Psoas muscle (tissue), 8 donors: ENCODE results near the gene WDR18. TPM values are rescaled to one million over a fixed set of nuclear protein-coding genes. Genes with fewer than 3 reads are reported as not detected.

Experiments
- ATAC-seq, 4 donors: fragments of 200-7000 bp; cut with Tn5 transposase; one replicate each; pipeline ENCODE4 v1.9.1; 2020; ENCODE audit warnings: moderate library complexity in 3 of 4, mild to moderate bottlenecking in 2 of 4
- DNase-seq, 2 donors: peaks; one replicate each; pipeline ENCODE4 v3.0.0-alpha.2; 2020
- H3K27ac ChIP-seq: fragments of 200-600 bp; one replicate; pipeline ENCODE4 v1.8.0; 2022
- H3K27me3 ChIP-seq, 3 donors: fragments of 200-600 bp in 1 of 3; one replicate each; pipeline versions ENCODE4 v1.6.1 to v1.8.0; 2013 to 2022; ENCODE audit warnings: low read length in 2 of 3, mild to moderate bottlenecking in 2 of 3, moderate library complexity in 1 of 3; ENCODE audit not compliant: insufficient read depth in 3 of 3
- H3K36me3 ChIP-seq, 2 donors: fragments of 200-600 bp in 1 of 2; one replicate each; pipeline versions ENCODE4 v1.6.1 to v1.8.0; 2013 to 2022; ENCODE audit warnings: low read depth in 1 of 2, mild to moderate bottlenecking in 1 of 2, moderate library complexity in 1 of 2; ENCODE audit not compliant: insufficient read depth in 1 of 2
- H3K4me1 ChIP-seq: fragments of 200-600 bp; one replicate; pipeline ENCODE4 v1.8.0; 2022
- H3K4me3 ChIP-seq: fragments of 200-600 bp; one replicate; pipeline ENCODE4 v1.8.0; 2022; ENCODE audit warnings: mild to moderate bottlenecking
- H3K9me3 ChIP-seq: fragments of 200-600 bp; one replicate; pipeline ENCODE4 v1.8.0; 2022
- WGBS, 3 donors: extraction: QIAGEN DNeasy Blood & Tissue Kit; methylation state at CpG; one replicate each; pipeline versions ENCODE4 v1.1.6 to v1.1.7; 2013; 5-methylcytosine and 5-hydroxymethylcytosine counted together
- intact Hi-C, 2 donors: fragments of 100-400 bp; cut with DNase I; formaldehyde crosslinking; loops; one replicate each; pipeline versions ENCODE4 v1.11.0 to v1.14.2; 2022
- polyA plus RNA-seq, 3 donors: library from polyadenylated mRNA; stranded (reverse); fragments of 200-250 nt; gene quantifications; one replicate each; pipeline ENCODE4 v1.2.3, GENCODE V29; 2013
- total RNA-seq, 4 donors: library from RNA; stranded (reverse); fragmentation: NEBNext Ultra II Directional in 2 of 4; extraction: Animal tissue kit (Norgen Biotek cat#: 25700) in 2 of 4; gene quantifications; one replicate each; pipeline versions ENCODE4 v1.2.1 to v1.2.4, GENCODE V29; 2021 to 2023
- TF ChIP-seq, protein P1 (sequence below): fragments of 200-600 bp; IDR thresholded peaks from one replicate; pipeline ENCODE4 v1.8.0; 2022; ENCODE audit warnings: antibody characterized with exemption
- donor health status: healthy with polysubstance abuse.
- donor health status: DM: no; HTN: no; CAD: no; lungs with moderate emphysema.
- donor health status: Bipolar disorder and iron deficiency.
- donor health status: healthy.
- donor health status: DM: yes; HTN: yes; CAD: no.
- donor health status: DM: no; HTN: no; CAD: no.
- donor health status: DM: no; HTN: no; CAD: no.
- donor health status: DM: yes; HTN: yes; CAD: no.

Gene WDR18
- total and polyA plus RNA-seq, 7 donors = 17.4 to 77.9 (median 28.0) TPM

DNA sequence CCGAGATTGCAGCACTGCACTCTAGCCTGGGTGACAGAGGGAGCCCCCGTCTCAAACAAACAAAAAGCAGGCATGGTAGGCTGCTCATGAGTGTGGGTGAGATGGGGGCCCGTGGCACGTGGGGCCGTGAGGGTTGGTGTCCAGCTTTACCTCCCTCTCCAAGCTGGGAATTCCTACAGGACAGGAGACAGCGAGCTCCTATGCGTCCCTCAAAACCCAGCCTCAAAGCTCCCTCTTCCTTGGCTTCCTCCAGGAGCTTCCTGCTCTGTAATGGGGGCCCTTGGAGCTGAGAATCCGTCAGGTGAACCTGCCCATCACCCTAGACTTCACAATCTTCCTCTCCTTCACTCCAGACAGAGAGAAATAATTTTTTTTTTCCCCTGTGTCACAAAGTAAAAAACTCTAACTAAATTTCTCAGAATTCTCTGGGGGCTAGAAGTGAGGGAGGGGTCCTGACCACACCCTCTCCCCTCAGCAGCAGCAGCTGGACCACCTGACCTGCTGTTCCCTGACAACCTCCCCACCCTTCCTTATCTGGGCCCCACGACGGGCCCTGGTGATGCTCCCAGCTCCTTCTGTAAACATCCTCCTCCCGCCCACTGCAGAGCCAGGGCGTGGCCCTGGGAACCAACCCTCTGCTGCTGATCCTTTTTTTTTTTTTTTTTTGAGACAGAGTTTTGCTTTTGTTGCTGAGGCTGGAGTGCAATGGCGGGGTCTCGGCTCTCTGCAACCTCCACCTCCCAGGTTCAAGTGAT is 22.1 kb upstream of the WDR18 start:
- DNase-seq = no peak
- intact Hi-C loops = no loop called here
- no peak overlapping the region for H3K27ac ChIP-seq
- no peaks in the 10 kb centered on the region for H3K9me3 ChIP-seq
- TF ChIP-seq, protein P1, sequence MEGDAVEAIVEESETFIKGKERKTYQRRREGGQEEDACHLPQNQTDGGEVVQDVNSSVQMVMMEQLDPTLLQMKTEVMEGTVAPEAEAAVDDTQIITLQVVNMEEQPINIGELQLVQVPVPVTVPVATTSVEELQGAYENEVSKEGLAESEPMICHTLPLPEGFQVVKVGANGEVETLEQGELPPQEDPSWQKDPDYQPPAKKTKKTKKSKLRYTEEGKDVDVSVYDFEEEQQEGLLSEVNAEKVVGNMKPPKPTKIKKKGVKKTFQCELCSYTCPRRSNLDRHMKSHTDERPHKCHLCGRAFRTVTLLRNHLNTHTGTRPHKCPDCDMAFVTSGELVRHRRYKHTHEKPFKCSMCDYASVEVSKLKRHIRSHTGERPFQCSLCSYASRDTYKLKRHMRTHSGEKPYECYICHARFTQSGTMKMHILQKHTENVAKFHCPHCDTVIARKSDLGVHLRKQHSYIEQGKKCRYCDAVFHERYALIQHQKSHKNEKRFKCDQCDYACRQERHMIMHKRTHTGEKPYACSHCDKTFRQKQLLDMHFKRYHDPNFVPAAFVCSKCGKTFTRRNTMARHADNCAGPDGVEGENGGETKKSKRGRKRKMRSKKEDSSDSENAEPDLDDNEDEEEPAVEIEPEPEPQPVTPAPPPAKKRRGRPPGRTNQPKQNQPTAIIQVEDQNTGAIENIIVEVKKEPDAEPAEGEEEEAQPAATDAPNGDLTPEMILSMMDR = no peak
- no peak overlapping the region for H3K4me3 ChIP-seq
- peaks cover 0 to 15% of the 10 kb centered on the region in 2 donors for H3K36me3 ChIP-seq
- no peaks in the 10 kb centered on the region for H3K4me1 ChIP-seq
- no peak for ATAC-seq
- 77 to 86% (median 85%) methylated on average over 14 of the region's 14 CpGs for WGBS, 3 donors
- no peaks in the 10 kb centered on the region for H3K27me3 ChIP-seq

DNA sequence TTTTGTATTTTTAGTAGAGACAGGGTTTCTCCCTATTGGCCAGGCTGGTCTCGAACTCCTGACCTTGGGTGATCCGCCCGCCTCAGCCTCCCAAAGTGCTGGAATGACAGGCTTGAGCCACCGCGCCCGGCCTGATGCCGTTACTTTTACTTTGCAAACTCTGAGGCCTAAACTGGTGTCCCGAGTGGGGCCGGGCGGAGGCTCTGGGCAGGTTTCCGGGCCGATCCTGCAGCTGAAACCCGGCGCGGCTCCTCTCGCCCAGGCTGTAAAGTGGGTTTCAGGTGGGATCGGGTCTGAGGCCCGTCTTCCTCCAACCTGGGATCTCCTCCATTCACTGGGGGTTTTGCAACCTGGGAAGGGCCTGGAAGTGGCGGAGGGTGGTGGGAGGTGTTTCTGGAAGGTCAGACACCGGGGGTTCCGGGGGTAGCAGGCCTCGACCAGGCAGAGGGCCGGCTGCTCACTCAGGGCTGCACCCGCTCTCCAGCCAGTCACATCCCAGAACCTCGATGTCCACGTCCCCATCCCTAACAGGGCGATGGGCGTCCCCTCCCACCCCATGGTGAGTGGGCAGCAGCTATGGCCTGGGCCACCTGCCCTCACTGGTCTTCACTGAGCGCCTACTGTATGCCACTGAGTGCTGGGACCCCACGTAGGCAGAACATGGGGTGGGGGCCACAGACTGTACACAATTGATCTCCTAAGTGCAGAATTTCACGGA is 21.3 kb upstream of the WDR18 start:
- DNase-seq = no peak
- intact Hi-C loops = no loop called here
- Histone ChIP-seq H3K4me3 (no peak overlapping the region), H3K27ac (no peak overlapping the region), H3K27me3 (no peaks in the 10 kb centered on the region), H3K9me3 (no peaks in the 10 kb centered on the region), H3K4me1 (no peaks in the 10 kb centered on the region), H3K36me3 (peaks cover 0 to 20% of the 10 kb centered on the region in 2 donors)
- WGBS, 3 donors = 87 to 92% (median 91%) methylated on average over 30 to 31 of the region's 31 CpGs
- no peak for ATAC-seq
- TF ChIP-seq, protein P1 = no peak

- Histone ChIP-seq H3K27me3 (no peaks in the 10 kb centered on the region), H3K4me3 (no peak overlapping the region), H3K4me1 (no peaks in the 10 kb centered on the region), H3K27ac (no peak overlapping the region), H3K36me3 (peaks cover 0 to 24% of the 10 kb centered on the region in 2 donors), H3K9me3 (no peaks in the 10 kb centered on the region)
- ATAC-seq (no peak), DNase-seq (no peak)
- WGBS, 3 donors = 76 to 85% (median 83%) methylated on average over 7 to 11 of the region's 11 CpGs
- intact Hi-C loops = no loop called here
- TF ChIP-seq, protein P1 = no peak
Measured at GRCh38 chr19:963486-963951, 20.6 kb upstream of the WDR18 start.

DNA sequence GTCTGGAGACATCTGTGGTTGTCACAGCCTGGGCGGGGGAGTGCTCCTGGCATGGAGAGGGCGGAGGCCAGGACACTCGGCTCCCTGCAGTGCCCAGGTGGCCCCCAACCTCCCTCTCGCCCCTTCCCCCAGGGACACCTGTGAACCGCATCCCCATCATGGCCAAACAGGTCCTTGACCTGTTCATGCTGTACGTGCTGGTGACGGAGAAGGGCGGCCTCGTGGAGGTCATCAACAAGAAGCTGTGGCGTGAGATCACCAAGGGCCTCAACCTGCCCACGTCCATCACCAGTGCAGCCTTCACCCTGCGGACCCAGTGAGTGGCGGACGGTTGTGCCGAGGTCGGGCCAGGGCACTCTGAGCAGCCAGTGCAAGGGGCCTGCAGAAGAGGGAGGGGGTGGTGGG is 20.0 kb upstream of the WDR18 start:
- Histone ChIP-seq H3K27ac (no peak overlapping the region), H3K27me3 (no peaks in the 10 kb centered on the region), H3K9me3 (no peaks in the 10 kb centered on the region), H3K36me3 (peaks cover 0 to 30% of the 10 kb centered on the region in 2 donors), H3K4me3 (no peak overlapping the region), H3K4me1 (no peaks in the 10 kb centered on the region)
- ATAC-seq (no peak), DNase-seq (no peak)
- intact Hi-C loops = no loop called here
- WGBS, 3 donors = 69 to 92% (median 83%) methylated on average over 15 to 16 of the region's 16 CpGs
- TF ChIP-seq, protein P1 = no peak
